ENCODE data around the gene ZNF768.
"Not testable (repeated sequence)": the region's sequence is repeated elsewhere in the genome, so short reads cannot be mapped to it uniquely, and the experiment has no call there.

ZNF768 gene

DNA sequence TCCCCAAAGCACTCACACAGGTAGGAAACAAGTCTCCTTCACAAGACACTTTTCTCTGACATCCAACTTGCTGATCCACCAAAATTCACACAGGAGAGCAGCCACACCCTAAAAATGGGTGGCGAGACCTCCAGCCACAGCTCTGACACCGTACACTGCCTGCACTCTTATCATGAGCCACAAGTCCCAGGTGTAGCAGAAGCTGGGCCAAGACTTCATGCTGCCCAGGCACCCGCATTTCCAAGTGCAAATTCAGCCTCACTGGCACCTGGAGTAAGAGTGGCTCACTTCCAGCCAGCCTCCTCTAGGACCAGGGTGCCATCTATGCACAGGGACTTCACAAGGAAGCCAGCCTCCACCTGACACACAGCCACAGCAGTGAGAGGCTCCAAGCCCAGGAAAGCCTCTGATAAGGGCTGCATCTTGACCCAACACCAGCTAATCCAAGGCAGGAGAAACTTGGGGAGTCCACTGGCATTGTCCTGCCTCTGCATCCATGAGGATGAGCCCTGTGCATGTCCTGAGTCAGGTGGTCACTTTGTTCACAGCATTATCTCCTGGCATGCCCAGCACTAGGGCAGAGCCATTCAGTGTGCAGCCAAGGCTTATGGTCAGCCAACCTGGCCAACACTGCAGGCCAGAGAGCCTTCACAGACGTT, 2.6 kb upstream of the ZNF768 start:
- Mint-ChIP-seq H3K4me3 (no peak overlapping the region), H3K27ac (peak overlapping the region; percentile 77), H3K4me1 (peaks cover 45% of the 10 kb centered on the region), H3K36me3 (peaks cover 5% of the 10 kb centered on the region), H3K9me3 (no peaks in the 10 kb centered on the region), H3K27me3 (no peaks in the 10 kb centered on the region)
- no peak for ATAC-seq

DNA sequence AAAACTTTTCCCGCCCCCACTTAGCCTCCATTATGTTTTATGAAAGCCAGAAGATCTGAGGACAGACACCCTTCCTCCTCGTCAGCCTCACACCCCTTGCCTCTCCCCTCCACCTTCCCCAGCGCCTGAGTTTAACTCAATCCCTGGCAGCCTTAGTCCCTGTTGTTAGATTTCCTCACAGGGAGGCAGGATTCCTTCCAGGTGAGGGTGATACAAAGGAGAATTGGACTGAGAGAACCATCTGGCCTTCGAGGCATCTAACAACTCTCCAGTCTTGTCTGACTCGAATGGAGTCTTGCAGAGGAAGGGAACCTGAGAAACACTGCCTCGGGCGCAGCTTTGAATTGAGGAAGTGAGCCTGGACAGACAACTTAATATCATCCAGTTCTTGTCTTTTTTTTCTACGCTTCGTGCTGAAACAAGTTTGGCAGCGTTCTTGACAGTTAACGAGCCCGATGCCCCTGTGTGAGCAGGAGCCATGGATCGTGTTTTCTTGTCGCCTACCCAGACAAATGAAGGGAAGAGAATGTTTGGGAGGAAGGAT, 1.3 kb upstream of the ZNF768 start:
- peak overlapping the region; percentile 77 for H3K27ac Mint-ChIP-seq
- no peaks in the 10 kb centered on the region for H3K27me3 Mint-ChIP-seq
- no peaks in the 10 kb centered on the region for H3K9me3 Mint-ChIP-seq
- peak overlapping the region; percentile 94 for H3K4me3 Mint-ChIP-seq
- H3K36me3 Mint-ChIP-seq, result peaks cover 5% of the 10 kb centered on the region
- H3K4me1 Mint-ChIP-seq, result peaks cover 34% of the 10 kb centered on the region
- peak; percentile 53 for ATAC-seq

DNA sequence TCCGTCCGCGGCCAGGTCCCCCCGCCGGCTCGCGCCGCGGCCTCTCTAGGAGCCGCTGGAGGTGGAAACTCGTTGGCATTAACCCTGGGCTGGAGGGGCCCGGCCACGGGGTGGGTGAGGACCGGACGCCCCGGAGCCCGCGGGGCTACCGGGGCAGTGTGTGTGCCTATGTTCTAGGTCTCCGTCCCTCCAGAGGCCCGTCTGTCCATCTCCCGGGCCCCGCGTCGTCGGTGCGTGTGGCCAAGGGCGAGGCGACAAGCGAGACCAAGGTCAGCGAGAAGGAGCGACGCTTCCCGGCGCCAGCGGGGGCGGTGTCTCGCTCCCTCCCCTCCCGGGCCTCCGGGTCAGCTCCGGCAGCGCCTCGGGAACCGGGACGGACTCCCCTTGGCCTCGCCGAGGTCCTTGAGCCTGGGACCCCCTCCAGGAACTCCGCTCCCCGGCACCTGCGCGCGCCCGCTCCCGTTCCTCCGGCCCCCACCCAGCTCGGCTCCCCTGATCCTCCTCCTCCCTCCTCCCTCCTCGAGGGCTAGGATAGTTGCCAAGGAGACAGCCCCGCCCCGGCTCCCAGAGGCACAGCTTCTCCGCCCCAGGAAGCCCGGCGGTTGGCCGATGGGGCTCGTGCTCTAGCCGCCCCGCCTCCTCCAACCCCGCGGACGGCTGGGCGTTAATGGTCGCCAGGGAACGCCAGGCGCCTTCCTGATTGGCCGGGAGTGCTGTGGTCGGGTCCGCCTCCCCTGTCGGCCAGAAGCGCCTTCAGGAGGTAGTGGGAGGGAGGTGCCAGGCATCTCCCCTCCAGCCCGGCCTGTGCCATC, 663 bp upstream of the ZNF768 start:
- Mint-ChIP-seq H3K9me3 (no peaks in the 10 kb centered on the region), H3K27me3 (no peaks in the 10 kb centered on the region), H3K36me3 (peaks cover 10% of the 10 kb centered on the region), H3K27ac (peak overlapping the region; percentile 77), H3K4me3 (peak overlapping the region; percentile 94), H3K4me1 (peaks cover 34% of the 10 kb centered on the region)
- peak; percentile 91 for ATAC-seq

DNA sequence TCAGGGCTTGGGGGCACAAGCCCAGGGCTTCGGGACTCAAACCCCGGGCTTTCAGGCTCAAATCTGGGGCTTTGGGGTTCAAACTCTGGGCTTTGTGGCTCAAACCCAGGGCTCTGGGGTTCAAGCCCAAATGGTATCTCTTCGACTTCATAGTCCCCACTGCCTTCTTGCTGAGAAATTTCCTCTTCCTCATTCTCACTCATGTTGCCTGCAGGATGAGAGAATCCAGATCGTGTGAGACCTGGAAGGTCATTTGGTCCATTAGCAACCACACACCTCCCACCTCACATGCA, 576 bp downstream of the ZNF768 start:
- H3K4me3 Mint-ChIP-seq, result peak overlapping the region; percentile 77
- no peak overlapping the region for H3K27ac Mint-ChIP-seq
- H3K27me3 Mint-ChIP-seq, result no peaks in the 10 kb centered on the region
- H3K9me3 Mint-ChIP-seq, result no peaks in the 10 kb centered on the region
- peaks cover 15% of the 10 kb centered on the region for H3K36me3 Mint-ChIP-seq
- peaks cover 34% of the 10 kb centered on the region for H3K4me1 Mint-ChIP-seq
- no peak for ATAC-seq

DNA sequence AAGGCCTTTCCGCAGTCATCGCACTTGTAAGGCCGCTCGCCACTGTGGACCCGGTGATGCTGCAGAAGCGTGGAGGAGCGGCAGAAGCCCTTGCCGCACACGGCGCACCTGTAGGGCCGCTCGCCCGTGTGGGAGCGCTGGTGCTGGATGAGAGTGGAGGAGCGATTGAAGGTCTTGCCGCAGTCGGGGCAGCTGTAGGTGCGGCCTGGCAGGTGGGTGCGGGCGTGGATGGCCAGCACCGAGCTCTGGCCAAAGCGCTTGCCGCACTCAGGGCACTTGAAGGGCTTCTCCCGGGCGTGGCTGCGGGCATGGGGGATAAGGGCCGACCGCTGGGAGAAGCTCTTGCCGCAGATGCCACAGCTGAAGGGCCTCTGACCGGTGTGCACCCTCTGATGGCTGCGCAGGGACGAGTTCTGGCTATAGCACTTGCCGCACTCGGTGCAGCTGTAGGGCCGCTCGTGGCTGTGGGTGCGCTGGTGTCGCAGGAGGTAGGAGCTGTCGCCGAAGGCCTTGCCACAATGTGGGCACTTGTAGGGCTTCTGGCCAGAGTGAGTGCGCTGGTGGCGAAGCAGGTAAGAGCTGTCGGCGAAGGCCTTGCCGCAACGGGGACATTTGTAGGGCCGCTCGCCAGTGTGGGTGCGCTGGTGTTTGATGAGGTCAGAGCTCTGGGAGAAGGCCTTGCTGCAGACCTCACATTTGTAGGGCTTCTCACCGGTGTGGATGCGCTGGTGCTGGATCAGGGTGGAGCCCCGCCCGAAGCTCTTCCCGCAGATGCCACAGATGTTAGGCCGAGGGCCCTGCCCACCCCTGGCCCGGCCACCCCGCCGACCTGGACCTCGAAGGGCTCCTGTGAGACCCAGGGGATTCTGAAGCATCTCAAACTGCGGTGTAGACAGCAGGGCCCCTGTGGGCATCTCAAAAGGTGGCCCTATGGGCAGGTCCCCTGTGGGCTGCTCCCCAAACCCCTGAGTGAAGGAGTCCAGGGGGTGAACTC, 1.5 kb downstream of the ZNF768 start:
- Mint-ChIP-seq H3K9me3 (no peaks in the 10 kb centered on the region), H3K4me3 (peak overlapping the region; percentile 45), H3K27me3 (no peaks in the 10 kb centered on the region), H3K27ac (no peak overlapping the region), H3K4me1 (peaks cover 34% of the 10 kb centered on the region), H3K36me3 (peaks cover 25% of the 10 kb centered on the region)
- ATAC-seq, result no peak

DNA sequence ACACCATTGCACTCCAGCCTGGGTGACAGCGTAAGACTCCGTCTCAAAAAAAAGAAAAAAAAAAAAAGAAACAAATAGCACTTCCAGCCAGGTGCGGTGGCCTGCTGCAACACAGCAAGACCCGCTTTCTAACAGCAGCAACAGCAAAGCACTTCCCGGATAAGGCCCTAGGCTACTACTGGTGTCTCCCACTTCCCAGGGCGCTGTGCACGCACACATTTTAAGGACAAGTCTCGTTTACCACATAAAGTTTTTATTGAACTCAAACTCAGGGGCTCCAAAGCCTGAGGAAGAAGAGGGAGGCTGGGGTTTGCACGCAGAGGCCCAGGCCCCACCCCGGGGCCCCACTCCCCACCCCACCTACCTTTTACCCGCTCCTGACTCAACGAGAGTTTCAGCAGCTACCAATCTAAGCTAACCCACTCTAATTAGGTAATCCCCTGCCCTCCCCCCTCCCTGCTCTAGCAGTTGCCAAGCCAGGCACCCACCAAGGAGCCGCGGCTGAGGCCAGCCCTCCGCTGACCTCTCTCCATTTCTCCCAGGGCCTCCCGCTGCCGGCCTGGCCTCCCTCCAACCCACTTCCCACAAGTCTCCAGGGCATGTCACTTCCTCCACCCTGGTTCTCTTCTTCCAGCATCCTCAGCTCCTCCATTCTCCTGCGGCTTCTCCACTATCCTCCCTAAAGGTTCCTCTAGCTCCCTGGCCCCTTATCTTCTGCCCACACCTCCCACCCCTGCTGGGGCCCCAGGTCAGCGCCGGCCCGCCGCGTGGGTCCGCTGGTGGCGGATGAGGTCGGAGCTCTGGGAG, 2.4 kb downstream of the ZNF768 start:
- no peaks in the 10 kb centered on the region for H3K27me3 Mint-ChIP-seq
- peaks cover 32% of the 10 kb centered on the region for H3K4me1 Mint-ChIP-seq
- no peaks in the 10 kb centered on the region for H3K9me3 Mint-ChIP-seq
- H3K4me3 Mint-ChIP-seq, result peak overlapping the region; percentile 5
- ATAC-seq, result no peak
- no peak overlapping the region for H3K27ac Mint-ChIP-seq
- H3K36me3 Mint-ChIP-seq, result peaks cover 34% of the 10 kb centered on the region

DNA sequence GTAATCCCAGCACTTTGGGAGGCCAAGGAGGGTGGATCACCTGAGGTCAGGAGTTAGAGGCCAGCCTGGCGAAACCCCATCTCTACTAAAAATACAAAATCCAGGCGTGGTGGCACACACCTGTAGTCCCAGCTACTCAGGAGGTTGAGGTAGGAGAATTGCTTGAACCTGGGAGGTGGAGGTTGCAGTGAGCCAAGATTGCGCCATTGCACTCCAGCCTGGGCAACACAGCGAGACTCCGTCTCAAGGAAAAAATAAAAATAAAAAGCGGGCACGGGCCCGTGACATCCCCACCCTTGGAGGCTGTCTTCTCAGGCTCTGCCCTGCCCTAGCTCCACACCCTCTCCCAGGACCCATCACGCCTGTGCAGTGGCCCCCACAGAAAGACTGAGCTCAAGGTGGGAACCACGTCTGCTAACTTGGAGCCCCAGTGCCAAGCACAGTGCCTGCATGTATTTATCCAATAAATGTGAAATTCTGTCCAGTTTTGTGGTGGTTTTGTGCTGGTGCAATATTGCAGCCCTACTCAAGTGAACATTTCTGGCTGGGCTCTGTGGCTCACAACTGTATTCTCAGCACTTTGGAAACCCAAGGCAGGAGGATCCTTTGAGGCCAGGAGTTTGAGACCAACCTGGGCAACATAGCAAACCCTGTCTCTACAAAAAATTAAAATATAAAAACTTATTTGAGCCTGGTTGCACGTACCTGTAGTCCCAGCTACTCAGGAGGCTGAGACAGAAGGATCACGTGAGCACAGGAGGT, 3.5 kb downstream of the ZNF768 start:
- H3K27ac Mint-ChIP-seq, result peak overlapping the region; percentile 34

DNA sequence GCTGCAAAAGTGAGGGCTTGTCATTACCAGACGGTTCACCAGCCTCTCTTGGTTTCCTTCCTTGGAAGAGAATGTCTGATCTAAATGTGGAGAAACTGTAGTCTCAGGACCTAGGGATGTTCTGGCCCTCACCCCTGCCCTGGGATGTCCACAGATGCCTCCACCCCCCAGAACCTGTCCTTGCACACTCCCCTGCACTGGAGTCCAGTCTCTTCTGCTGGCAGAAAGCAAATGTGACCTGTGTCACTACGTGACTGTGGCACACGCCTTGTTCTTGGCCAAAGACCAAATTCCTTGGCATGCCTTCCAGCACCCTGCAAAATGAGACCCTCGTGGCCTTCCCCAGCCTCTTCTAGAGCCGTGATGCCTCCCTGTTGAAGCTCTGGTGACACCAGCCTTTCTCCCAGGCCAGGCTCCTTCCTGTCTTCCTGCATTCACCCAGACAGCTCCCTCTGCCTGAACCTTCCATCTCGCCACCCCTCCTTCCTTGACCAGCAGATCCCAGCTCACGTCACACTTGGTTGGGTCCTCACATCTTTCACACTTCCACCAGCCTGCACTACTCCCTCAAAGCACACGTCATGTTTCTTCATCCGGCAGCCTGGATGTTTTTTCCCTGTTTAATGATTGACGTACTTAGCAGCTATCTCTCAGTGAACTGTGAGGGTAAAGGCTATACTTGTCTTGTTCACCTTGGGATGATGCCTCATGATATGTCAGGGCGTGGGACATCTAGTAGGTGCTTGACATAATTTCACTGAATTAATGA, 4.3 kb downstream of the ZNF768 start:
- no peaks in the 10 kb centered on the region for H3K27me3 Mint-ChIP-seq
- H3K36me3 Mint-ChIP-seq, result peaks cover 53% of the 10 kb centered on the region
- H3K9me3 Mint-ChIP-seq, result no peaks in the 10 kb centered on the region
- H3K4me3 Mint-ChIP-seq, result no peak overlapping the region
- ATAC-seq, result no peak
- peak overlapping the region; percentile 34 for H3K27ac Mint-ChIP-seq
- H3K4me1 Mint-ChIP-seq, result peaks cover 14% of the 10 kb centered on the region

More for the DNA sequence above, 3.5 kb downstream of the ZNF768 start:
- H3K36me3 Mint-ChIP-seq, result peaks cover 44% of the 10 kb centered on the region
- not testable (repeated sequence) for ATAC-seq, H3K4me3 Mint-ChIP-seq, H3K27me3 Mint-ChIP-seq, H3K9me3 Mint-ChIP-seq
- H3K4me1 Mint-ChIP-seq, result peaks cover 21% of the 10 kb centered on the region

DNA sequence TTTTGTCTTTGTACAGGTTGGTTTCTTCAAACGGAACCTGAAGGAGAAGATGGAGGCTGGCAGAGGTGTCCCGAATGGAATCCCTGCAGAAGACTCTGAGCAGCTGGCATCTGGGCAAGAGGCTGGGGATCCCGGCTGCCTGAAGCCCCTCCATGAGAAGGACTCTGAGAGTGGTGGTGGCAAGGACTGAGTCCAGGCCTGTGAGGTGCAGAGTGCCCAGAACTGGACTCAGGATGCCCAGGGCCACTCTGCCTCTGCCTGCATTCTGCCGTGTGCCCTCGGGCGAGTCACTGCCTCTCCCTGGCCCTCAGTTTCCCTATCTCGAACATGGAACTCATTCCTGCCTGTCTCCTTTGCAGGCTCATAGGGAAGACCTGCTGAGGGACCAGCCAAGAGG, 4.9 kb downstream of the ZNF768 start:
- Mint-ChIP-seq H3K36me3 (peaks cover 59% of the 10 kb centered on the region), H3K27ac (peak overlapping the region; percentile 34), H3K9me3 (no peaks in the 10 kb centered on the region), H3K4me1 (peaks cover 14% of the 10 kb centered on the region), H3K4me3 (no peak overlapping the region), H3K27me3 (no peaks in the 10 kb centered on the region)
- ATAC-seq, result no peak

DNA sequence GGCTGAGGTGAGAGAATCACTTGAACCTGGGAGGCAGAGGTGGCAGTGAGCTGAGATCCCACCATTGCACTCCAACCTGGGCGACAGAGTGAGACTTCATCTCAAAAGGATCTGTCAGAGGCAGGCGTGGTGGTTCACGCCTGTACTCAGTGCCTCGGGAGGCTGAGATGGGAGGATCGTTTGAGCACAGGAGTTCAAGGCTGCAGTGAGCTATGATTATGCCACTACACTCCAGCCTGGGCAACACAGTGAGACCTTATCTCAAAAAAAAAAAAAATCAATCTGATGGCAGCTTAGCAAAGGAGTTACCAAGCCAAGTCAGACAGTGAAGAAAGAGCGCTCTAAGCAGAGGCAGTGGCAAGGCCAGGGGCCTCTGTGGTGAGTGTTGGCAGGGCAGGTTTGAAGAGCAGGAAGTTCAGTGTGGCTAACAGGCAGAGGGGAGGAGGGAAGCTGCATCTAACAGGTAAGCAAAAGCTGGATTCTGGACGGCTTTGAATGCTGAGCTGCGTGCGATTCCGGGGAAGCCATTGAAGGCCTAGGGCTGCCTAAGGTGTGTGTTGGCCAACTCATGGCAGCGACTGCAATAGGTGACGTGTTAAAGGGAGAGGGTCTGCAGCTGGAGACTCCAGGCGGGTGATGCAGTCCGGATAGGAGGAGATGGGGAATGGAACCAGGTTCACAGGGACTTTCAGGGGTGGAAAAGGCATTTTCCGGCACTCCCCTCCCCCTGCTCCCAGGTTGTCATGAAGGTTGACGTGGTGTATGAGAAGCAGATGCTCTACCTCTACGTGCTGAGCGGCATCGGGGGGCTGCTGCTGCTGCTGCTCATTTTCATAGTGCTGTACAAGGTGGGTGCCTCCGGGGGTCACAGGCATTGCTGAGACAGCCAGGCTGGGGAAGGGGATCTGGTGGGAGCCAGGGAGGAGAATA, 7.0 kb downstream of the ZNF768 start:
- Mint-ChIP-seq H3K4me1 (peaks cover under 1% of the 10 kb centered on the region), H3K36me3 (peaks cover 70% of the 10 kb centered on the region), H3K4me3 (no peak overlapping the region), H3K9me3 (no peaks in the 10 kb centered on the region), H3K27me3 (no peaks in the 10 kb centered on the region), H3K27ac (peak overlapping the region; percentile 14)
- ATAC-seq, result no peak

DNA sequence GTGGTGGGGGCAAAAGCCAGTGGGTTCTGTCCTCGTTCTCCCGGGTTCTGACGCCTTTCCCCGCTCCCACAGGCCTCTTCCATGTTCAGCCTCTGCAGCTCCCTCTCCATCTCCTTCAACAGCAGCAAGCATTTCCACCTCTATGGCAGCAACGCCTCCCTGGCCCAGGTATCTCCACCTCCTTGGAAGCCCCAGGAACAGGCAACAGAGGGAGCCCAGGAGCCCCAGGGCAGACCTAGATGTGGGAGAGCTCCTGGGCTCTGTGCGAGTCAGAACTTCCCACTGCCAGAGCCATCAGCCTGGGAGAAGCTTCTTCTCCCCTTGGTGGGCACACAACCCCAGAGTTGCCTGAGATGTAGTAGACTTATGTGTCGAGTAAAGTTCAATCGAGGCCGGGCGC, 7.8 kb downstream of the ZNF768 start:
- no peaks in the 10 kb centered on the region for H3K27me3 Mint-ChIP-seq
- H3K4me3 Mint-ChIP-seq, result no peak overlapping the region
- no peaks in the 10 kb centered on the region for H3K9me3 Mint-ChIP-seq
- H3K4me1 Mint-ChIP-seq, result no peaks in the 10 kb centered on the region
- H3K36me3 Mint-ChIP-seq, result peaks cover 74% of the 10 kb centered on the region
- peak overlapping the region; percentile 14 for H3K27ac Mint-ChIP-seq
- ATAC-seq, result no peak

DNA sequence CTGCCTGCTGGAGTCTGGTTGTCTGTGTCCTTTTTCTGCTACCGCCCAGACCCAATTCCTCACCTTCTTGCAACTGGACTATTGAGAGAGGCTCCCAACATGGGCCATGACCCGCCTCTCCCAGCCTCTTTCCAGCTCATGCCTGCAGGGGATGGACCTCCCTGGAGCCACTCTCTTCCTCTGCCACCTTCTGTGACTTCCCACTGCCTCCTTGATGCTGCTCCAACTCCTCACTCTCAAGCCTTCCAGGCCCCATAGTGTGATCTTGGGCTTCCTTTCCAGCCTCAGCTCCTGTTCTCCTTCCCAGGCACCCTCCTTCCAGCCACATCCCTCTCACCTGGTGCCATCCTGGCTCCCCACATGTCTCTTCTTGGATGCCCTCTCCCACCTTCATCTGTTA, 11.1 kb downstream of the ZNF768 start:
- peak overlapping the region; percentile 54 for H3K27ac Mint-ChIP-seq
- no peaks in the 10 kb centered on the region for H3K27me3 Mint-ChIP-seq
- H3K4me1 Mint-ChIP-seq, result no peaks in the 10 kb centered on the region
- H3K9me3 Mint-ChIP-seq, result no peaks in the 10 kb centered on the region
- H3K4me3 Mint-ChIP-seq, result no peak overlapping the region
- peaks cover 86% of the 10 kb centered on the region for H3K36me3 Mint-ChIP-seq
- ATAC-seq, result no peak

Data from stimulated activated memory B cell treated with anti-CD40 and anti-IgM and Interleukin-4, amounts not matched to agents 10 μg/mL and 1 μg/mL and 100 μg/mL, for 72 hours (primary cell).